Activated naive CD8-positive, alpha-beta T cell (primary cell): ENCODE measurements around the gene TADA2A.
A peak's percentile ranks its signal among the peaks of the same experiment; 100 is the strongest.
"Not testable (repeated sequence)": the region's sequence is repeated elsewhere in the genome, so short reads cannot be mapped to it uniquely, and the experiment has no call there.

Experiments
- H3K27ac Mint-ChIP-seq: one replicate; pipeline ENCODE4 v1.8.0; 2021; ENCODE audit warnings: mixed read lengths
- H3K27me3 Mint-ChIP-seq: one replicate; pipeline ENCODE4 v1.8.0; 2021; ENCODE audit warnings: mixed read lengths
- H3K36me3 Mint-ChIP-seq: one replicate; pipeline ENCODE4 v1.8.0; 2021; ENCODE audit warnings: mixed read lengths
- H3K4me1 Mint-ChIP-seq: one replicate; pipeline ENCODE4 v1.8.0; 2021; ENCODE audit warnings: low read depth, mixed read lengths
- H3K4me3 Mint-ChIP-seq: one replicate; pipeline ENCODE4 v1.8.0; 2021; ENCODE audit warnings: mild to moderate bottlenecking, mixed read lengths
- H3K9me3 Mint-ChIP-seq: one replicate; pipeline ENCODE4 v1.8.0; 2021; ENCODE audit warnings: low read depth, mixed read lengths

The TADA2A gene

GRCh38 chr17:37510056-37510455 lies 103.4 kb downstream of the TADA2A start:
- Mint-ChIP-seq H3K9me3 (no peaks in the 10 kb centered on the region), H3K4me3 (no peak overlapping the region), H3K27me3 (no peaks in the 10 kb centered on the region), H3K36me3 (peaks cover 2% of the 10 kb centered on the region), H3K27ac (no peak overlapping the region), H3K4me1 (peaks cover 18% of the 10 kb centered on the region)

GRCh38 chr17:37511642-37512041 lies 105.0 kb downstream of the TADA2A start:
- not testable (repeated sequence) for H3K9me3 Mint-ChIP-seq, H3K27me3 Mint-ChIP-seq, H3K27ac Mint-ChIP-seq, H3K36me3 Mint-ChIP-seq, H3K4me3 Mint-ChIP-seq
- peaks cover 13% of the 10 kb centered on the region for H3K4me1 Mint-ChIP-seq

- H3K27ac Mint-ChIP-seq: no peak overlapping the region
- H3K4me1 Mint-ChIP-seq: peaks cover 12% of the 10 kb centered on the region
- peaks cover 2% of the 10 kb centered on the region for H3K36me3 Mint-ChIP-seq
- H3K4me3 Mint-ChIP-seq: no peak overlapping the region
- H3K27me3 Mint-ChIP-seq: no peaks in the 10 kb centered on the region
- no peaks in the 10 kb centered on the region for H3K9me3 Mint-ChIP-seq
These were observed 105.9 kb downstream of the TADA2A start for GRCh38 chr17:37512442-37513068.

- H3K4me3 Mint-ChIP-seq: no peak overlapping the region
- peaks cover 12% of the 10 kb centered on the region for H3K4me1 Mint-ChIP-seq
- no peaks in the 10 kb centered on the region for H3K27me3 Mint-ChIP-seq
- peaks cover 6% of the 10 kb centered on the region for H3K36me3 Mint-ChIP-seq
- H3K27ac Mint-ChIP-seq: no peak overlapping the region
- no peaks in the 10 kb centered on the region for H3K9me3 Mint-ChIP-seq
These were observed 107.0 kb downstream of the TADA2A start for GRCh38 chr17:37513711-37514110.

- Mint-ChIP-seq H3K36me3 (peaks cover 6% of the 10 kb centered on the region), H3K27ac (no peak overlapping the region), H3K27me3 (no peaks in the 10 kb centered on the region), H3K4me1 (peaks cover 2% of the 10 kb centered on the region), H3K4me3 (no peak overlapping the region), H3K9me3 (no peaks in the 10 kb centered on the region)
These were observed 109.5 kb downstream of the TADA2A start for GRCh38 chr17:37516127-37516571.

- Mint-ChIP-seq H3K9me3 (no peaks in the 10 kb centered on the region), H3K27me3 (no peaks in the 10 kb centered on the region), H3K4me3 (no peak overlapping the region), H3K4me1 (peaks cover 4% of the 10 kb centered on the region), H3K36me3 (peaks cover 6% of the 10 kb centered on the region), H3K27ac (peak overlapping the region; percentile 46)
These were observed 111.2 kb downstream of the TADA2A start for GRCh38 chr17:37517881-37518280.

GRCh38 chr17:37518826-37519225 lies 112.1 kb downstream of the TADA2A start:
- Mint-ChIP-seq H3K27me3 (no peaks in the 10 kb centered on the region), H3K4me3 (no peak overlapping the region), H3K4me1 (peaks cover 10% of the 10 kb centered on the region), H3K36me3 (peaks cover 5% of the 10 kb centered on the region), H3K27ac (peak overlapping the region; percentile 18), H3K9me3 (no peaks in the 10 kb centered on the region)

DNA sequence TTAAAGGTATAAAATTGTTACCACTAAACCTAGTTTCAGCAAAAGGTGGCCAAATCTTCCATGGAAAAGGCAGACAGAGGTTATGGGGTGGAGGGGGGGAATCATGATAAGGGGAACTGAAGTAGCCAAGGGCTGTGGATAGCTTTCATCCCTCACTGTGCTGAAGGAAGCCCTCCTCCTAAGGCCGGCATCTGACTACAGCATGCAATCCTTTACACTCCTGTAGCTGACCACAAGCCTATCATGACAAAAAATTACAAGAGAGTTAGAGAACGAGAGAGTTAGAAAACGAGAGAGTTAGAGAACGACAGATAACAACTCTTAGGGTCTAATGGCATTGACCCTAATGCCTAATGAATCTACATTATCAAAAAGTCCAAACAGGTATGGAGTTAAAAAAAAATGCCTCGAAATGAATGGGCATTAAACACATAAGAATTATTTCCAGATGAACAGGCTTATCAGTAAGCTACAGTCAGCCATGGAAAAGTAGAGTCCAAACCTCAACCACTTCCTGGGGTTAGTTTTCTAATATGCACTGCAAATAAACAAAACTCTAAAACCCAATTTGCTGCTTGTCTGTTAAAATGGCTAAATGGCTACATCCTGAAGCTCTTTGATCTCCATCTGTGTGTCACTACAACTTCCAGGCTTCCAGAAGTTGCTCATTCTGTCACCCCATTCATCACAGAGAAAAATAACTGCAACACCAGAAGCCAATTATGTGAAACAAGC lies 112.7 kb downstream of the TADA2A start:
- Mint-ChIP-seq H3K4me1 (peaks cover 16% of the 10 kb centered on the region), H3K4me3 (no peak overlapping the region), H3K36me3 (peaks cover 5% of the 10 kb centered on the region), H3K27ac (peak overlapping the region; percentile 18), H3K9me3 (no peaks in the 10 kb centered on the region), H3K27me3 (no peaks in the 10 kb centered on the region)

DNA sequence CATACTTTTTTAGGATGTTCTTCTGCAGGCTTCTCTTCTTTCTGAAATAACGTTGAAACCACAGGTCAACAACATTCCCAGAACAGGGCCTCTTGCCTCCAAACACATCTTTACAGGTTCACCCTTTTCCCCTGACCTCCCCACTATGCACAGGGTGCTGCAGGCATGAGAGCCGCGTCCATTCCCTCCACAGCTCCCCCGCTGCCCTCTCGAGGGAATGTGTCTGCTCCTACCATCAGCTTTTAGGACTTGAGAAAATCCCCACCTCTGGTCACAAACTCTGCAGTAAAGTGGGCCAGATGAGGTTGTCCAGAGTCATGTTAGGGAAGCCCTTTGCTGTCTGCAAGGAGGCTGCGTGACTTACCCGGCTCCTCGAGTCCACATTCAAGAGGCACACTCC lies 113.5 kb downstream of the TADA2A start:
- Mint-ChIP-seq H3K27me3 (no peaks in the 10 kb centered on the region), H3K36me3 (peaks cover 5% of the 10 kb centered on the region), H3K4me1 (peaks cover 20% of the 10 kb centered on the region), H3K4me3 (no peak overlapping the region), H3K9me3 (no peaks in the 10 kb centered on the region), H3K27ac (peak overlapping the region; percentile 46)

DNA sequence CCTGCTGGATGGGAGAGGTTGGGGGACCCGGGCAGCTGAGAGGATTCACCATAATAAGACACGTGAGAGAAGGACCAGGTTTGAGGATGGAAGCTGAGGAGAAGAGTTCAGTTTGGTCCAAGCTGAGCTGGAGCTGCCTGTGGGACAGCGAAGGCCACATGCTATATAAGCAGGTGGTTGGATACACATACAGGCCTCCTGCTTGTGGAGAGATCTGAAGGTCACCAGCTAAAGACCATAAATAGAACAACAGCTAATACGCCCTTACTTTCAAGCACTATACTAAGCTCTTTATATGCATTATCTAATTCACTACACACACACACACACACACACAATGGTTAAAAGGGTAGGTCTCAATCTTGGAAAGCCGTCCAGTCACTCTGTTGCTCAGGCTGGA lies 115.1 kb downstream of the TADA2A start:
- peaks cover 5% of the 10 kb centered on the region for H3K36me3 Mint-ChIP-seq
- peak overlapping the region; percentile 50 for H3K27ac Mint-ChIP-seq
- H3K9me3 Mint-ChIP-seq: no peaks in the 10 kb centered on the region
- no peak overlapping the region for H3K4me3 Mint-ChIP-seq
- no peaks in the 10 kb centered on the region for H3K27me3 Mint-ChIP-seq
- H3K4me1 Mint-ChIP-seq: peaks cover 20% of the 10 kb centered on the region

- Mint-ChIP-seq H3K36me3 (no peaks in the 10 kb centered on the region), H3K27ac (peak overlapping the region; percentile 89), H3K4me3 (no peak overlapping the region), H3K27me3 (no peaks in the 10 kb centered on the region), H3K9me3 (no peaks in the 10 kb centered on the region), H3K4me1 (peaks cover 23% of the 10 kb centered on the region)
These were observed 117.1 kb downstream of the TADA2A start for GRCh38 chr17:37523715-37524219.

DNA sequence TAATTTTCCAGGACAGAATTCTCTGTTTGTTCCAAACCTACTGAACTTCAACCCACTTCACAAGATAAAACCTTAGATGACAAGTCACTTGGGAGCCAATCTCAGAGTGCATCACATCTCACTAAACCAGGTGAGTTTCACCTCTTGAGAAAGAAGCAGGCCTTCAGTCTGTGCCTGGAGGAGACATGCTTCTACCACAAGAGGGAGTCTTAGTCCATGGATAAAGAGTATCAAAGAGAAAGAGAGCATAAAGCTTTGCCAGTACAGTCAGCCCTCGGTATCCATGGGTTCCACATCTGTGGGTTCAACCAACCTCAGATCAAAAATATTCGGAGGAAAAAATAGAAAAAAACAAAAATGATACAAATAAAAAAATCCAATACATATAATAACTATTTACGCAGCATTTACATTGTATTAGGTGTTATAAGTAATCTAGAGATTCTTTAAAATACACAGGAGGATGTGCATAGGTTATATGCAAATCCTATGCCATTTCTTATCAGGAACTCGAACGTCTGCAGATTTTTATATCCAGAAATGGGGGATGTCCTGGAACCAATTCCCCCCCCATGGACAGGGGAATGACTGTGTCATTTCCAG lies 120.7 kb downstream of the TADA2A start:
- Mint-ChIP-seq H3K4me1 (peaks cover 19% of the 10 kb centered on the region), H3K27me3 (no peaks in the 10 kb centered on the region), H3K27ac (peak overlapping the region; percentile 16), H3K9me3 (no peaks in the 10 kb centered on the region), H3K4me3 (no peak overlapping the region), H3K36me3 (peaks cover 2% of the 10 kb centered on the region)
